Osteoblast (primary cell): ENCODE results near the gene RGS10. TPM values are rescaled to one million over a fixed set of nuclear protein-coding genes. Genes with fewer than 3 reads are reported as not detected.
A peak's percentile ranks its signal among the peaks of the same experiment; 100 is the strongest.
"Not testable (repeated sequence)": the region's sequence is repeated elsewhere in the genome, so short reads cannot be mapped to it uniquely, and the experiment has no call there.

Source experiments
- DNase-seq: peaks from one replicate; pipeline ENCODE4 v3.0.0; 2011; ENCODE audit warnings: low spot score, mixed read lengths; ENCODE audit not compliant: insufficient read length; ENCODE audit errors: missing footprints
- H2AFZ ChIP-seq: 2 replicates; pipeline ENCODE4 v1.6.0; 2011; ENCODE audit warnings: mild to moderate bottlenecking, low read length
- H3K27ac ChIP-seq: 2 replicates; pipeline ENCODE4 v1.5.1; 2011; ENCODE audit warnings: mild to moderate bottlenecking, low read depth, low read length, moderate library complexity
- H3K27me3 ChIP-seq: 2 replicates; pipeline ENCODE4 v1.6.0; 2012; ENCODE audit warnings: mild to moderate bottlenecking, control low read depth, inconsistent platforms, low read length, moderate library complexity; ENCODE audit not compliant: insufficient read depth
- H3K36me3 ChIP-seq: 2 replicates; pipeline ENCODE4 v1.5.1; 2011; ENCODE audit warnings: mild to moderate bottlenecking, low read length, control low read depth, moderate library complexity; ENCODE audit not compliant: insufficient read depth
- H3K4me1 ChIP-seq: 2 replicates; pipeline ENCODE4 v1.5.1; 2011; ENCODE audit warnings: mild to moderate bottlenecking, low read length, control low read depth, moderate library complexity; ENCODE audit not compliant: insufficient read depth
- H3K4me2 ChIP-seq: 2 replicates; pipeline ENCODE4 v1.6.0; 2011; ENCODE audit warnings: mild to moderate bottlenecking, low read length; ENCODE audit not compliant: insufficient read depth
- H3K4me3 ChIP-seq: fragments of 200-600 bp; sonication (generic); 3 replicates; pipeline ENCODE4 v1.5.1; 2012; ENCODE audit warnings: mild to moderate bottlenecking, low read length, inconsistent platforms; ENCODE audit not compliant: insufficient read depth
- H3K79me2 ChIP-seq: 2 replicates; pipeline ENCODE4 v1.6.0; 2012; ENCODE audit warnings: mild to moderate bottlenecking, low read length, control low read depth, inconsistent platforms; ENCODE audit not compliant: insufficient read depth
- H3K9me3 ChIP-seq: 2 replicates; pipeline ENCODE4 v1.5.1; 2011; ENCODE audit warnings: low read depth, low read length, control low read depth
- H4K20me1 ChIP-seq: 2 replicates; pipeline ENCODE4 v1.6.0; 2012; ENCODE audit warnings: mild to moderate bottlenecking, low read length, control low read depth; ENCODE audit not compliant: insufficient read depth
- total RNA-seq: library from RNA; depleted of rRNA; stranded (reverse); fragments of >200 nt; gene quantifications from 2 replicates; pipeline ENCODE4 v1.2.3, GENCODE V29; 2012
- TF ChIP-seq, protein P1 (sequence below): IDR thresholded peaks from 2 replicates; pipeline ENCODE4 v1.5.1; 2011; ENCODE audit warnings: mild to moderate bottlenecking, low read depth, low read length, moderate library complexity; ENCODE audit errors: extremely low read depth

Gene RGS10
- total RNA-seq, 1 donor = 29.3 TPM

GRCh38 chr10:119535837-119536507 lies 6.5 kb downstream of the RGS10 start:
- H3K27me3 ChIP-seq = no peaks in the 10 kb centered on the region
- DNase-seq = no peak
- no peak overlapping the region for H3K4me3 ChIP-seq
- H3K4me2 ChIP-seq = no peak overlapping the region
- no peak overlapping the region for H2AFZ ChIP-seq
- peaks cover 30% of the 10 kb centered on the region for H4K20me1 ChIP-seq
- H3K79me2 ChIP-seq = peaks cover 67% of the 10 kb centered on the region
- TF ChIP-seq, protein P1, sequence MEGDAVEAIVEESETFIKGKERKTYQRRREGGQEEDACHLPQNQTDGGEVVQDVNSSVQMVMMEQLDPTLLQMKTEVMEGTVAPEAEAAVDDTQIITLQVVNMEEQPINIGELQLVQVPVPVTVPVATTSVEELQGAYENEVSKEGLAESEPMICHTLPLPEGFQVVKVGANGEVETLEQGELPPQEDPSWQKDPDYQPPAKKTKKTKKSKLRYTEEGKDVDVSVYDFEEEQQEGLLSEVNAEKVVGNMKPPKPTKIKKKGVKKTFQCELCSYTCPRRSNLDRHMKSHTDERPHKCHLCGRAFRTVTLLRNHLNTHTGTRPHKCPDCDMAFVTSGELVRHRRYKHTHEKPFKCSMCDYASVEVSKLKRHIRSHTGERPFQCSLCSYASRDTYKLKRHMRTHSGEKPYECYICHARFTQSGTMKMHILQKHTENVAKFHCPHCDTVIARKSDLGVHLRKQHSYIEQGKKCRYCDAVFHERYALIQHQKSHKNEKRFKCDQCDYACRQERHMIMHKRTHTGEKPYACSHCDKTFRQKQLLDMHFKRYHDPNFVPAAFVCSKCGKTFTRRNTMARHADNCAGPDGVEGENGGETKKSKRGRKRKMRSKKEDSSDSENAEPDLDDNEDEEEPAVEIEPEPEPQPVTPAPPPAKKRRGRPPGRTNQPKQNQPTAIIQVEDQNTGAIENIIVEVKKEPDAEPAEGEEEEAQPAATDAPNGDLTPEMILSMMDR = no peak
- H3K4me1 ChIP-seq = peaks cover 16% of the 10 kb centered on the region
- no peaks in the 10 kb centered on the region for H3K9me3 ChIP-seq
- H3K27ac ChIP-seq = no peak overlapping the region
- H3K36me3 ChIP-seq = no peaks in the 10 kb centered on the region

- Histone ChIP-seq H3K4me2 (no peak overlapping the region), H3K79me2 (peaks cover 67% of the 10 kb centered on the region), H3K36me3 (no peaks in the 10 kb centered on the region), H3K27me3 (no peaks in the 10 kb centered on the region), H3K4me1 (peaks cover 15% of the 10 kb centered on the region), H3K9me3 (no peaks in the 10 kb centered on the region), H3K27ac (no peak overlapping the region), H4K20me1 (peaks cover 23% of the 10 kb centered on the region), H3K4me3 (no peak overlapping the region), H2AFZ (no peak overlapping the region)
- DNase-seq = peak; percentile 68
- TF ChIP-seq, protein P1 = no peak
Observed at GRCh38 chr10:119535305-119535704, 7.2 kb downstream of the RGS10 start.

DNA sequence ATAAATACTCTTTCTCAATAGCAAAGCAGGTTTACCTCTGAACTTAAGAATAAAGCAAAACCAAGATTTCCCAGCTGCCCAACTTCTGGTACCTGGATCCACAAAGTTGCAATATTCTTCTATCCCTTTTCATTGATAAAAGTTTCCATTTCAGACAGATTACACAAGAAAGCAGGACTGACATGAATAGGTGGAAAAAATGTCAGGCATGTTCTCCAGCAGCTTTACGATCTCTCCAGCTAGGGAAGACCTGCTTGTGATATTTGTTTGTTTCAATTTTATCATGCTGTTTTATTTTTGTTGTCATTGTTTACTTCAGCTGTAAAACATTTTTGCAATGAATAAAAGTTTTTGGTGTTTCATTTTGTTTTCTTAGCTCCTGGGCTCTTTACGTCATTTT lies 9.0 kb downstream of the RGS10 start:
- Histone ChIP-seq H3K27ac (no peak overlapping the region), H3K9me3 (no peaks in the 10 kb centered on the region), H3K4me2 (no peak overlapping the region), H2AFZ (no peak overlapping the region), H3K27me3 (no peaks in the 10 kb centered on the region), H3K4me1 (peaks cover 7% of the 10 kb centered on the region), H3K36me3 (no peaks in the 10 kb centered on the region), H3K79me2 (peaks cover 53% of the 10 kb centered on the region), H3K4me3 (no peak overlapping the region), H4K20me1 (peaks cover 16% of the 10 kb centered on the region)
- DNase-seq = no peak
- TF ChIP-seq, protein P1 = no peak

GRCh38 chr10:119532791-119533190 lies 9.7 kb downstream of the RGS10 start:
- Histone ChIP-seq H4K20me1 (peaks cover 12% of the 10 kb centered on the region), H3K79me2 (peaks cover 50% of the 10 kb centered on the region)
- H3K9me3 ChIP-seq, H2AFZ ChIP-seq, H3K4me2 ChIP-seq, H3K36me3 ChIP-seq, H3K27ac ChIP-seq, H3K27me3 ChIP-seq, H3K4me1 ChIP-seq, H3K4me3 ChIP-seq, DNase-seq: not testable (repeated sequence)

- peaks cover 16% of the 10 kb centered on the region for H4K20me1 ChIP-seq
- peaks cover 50% of the 10 kb centered on the region for H3K79me2 ChIP-seq
- H3K36me3 ChIP-seq = not testable (repeated sequence)
Observed at GRCh38 chr10:119532251-119532650, 10.3 kb downstream of the RGS10 start.

More at GRCh38 chr10:119532251-119532650, 10.3 kb downstream of the RGS10 start:
- not testable (repeated sequence) for DNase-seq, H3K27ac ChIP-seq, H3K9me3 ChIP-seq, H3K4me3 ChIP-seq, H2AFZ ChIP-seq, H3K27me3 ChIP-seq, H3K4me1 ChIP-seq, H3K4me2 ChIP-seq
